Transverse colon (tissue), 3 donors: Measurements from ENCODE around the gene CLEC4A.

Experiments used
- POLR2A ChIP-seq: fragments of 450-650 bp; IDR thresholded peaks from one replicate; pipeline ENCODE4 v1.6.1; 2016; ENCODE audit warnings: antibody characterized with exemption, mild to moderate bottlenecking, moderate library complexity
- TF ChIP-seq, protein P1 (sequence below), 5 experiments: fragments of 200-600 bp in 3 of 5; fragments of 450-650 bp in 2 of 5; sonication (generic) in 3 of 5; IDR thresholded peaks; 1 replicate in 2 of 5; 2 replicates in 3 of 5; pipeline ENCODE4 v1.5.1; 2016 to 2017; ENCODE audit warnings: antibody characterized with exemption in 5 of 5, inconsistent platforms in 3 of 5, mild to moderate bottlenecking in 2 of 5, moderate library complexity in 1 of 5

DNA sequence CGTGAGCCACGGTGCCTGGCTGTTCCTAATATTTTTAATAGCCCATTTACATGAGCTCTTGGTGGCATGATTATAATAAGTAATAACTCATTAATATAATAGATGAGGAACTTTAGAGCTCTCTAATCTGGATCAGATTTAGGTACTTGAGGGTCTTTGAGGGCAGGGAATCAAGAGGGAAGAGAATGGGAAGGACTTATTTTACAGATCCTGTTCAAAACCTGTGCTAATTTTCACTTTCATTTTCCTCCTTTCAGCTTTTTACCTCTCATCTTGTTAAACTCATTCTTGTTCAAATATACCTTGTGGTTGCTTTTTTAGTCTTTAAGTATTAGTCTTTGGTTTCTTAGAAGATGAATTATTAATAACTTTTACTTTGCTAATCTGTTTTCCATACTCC is 35.8 kb upstream of the CLEC4A start:
- TF ChIP-seq, protein P1, sequence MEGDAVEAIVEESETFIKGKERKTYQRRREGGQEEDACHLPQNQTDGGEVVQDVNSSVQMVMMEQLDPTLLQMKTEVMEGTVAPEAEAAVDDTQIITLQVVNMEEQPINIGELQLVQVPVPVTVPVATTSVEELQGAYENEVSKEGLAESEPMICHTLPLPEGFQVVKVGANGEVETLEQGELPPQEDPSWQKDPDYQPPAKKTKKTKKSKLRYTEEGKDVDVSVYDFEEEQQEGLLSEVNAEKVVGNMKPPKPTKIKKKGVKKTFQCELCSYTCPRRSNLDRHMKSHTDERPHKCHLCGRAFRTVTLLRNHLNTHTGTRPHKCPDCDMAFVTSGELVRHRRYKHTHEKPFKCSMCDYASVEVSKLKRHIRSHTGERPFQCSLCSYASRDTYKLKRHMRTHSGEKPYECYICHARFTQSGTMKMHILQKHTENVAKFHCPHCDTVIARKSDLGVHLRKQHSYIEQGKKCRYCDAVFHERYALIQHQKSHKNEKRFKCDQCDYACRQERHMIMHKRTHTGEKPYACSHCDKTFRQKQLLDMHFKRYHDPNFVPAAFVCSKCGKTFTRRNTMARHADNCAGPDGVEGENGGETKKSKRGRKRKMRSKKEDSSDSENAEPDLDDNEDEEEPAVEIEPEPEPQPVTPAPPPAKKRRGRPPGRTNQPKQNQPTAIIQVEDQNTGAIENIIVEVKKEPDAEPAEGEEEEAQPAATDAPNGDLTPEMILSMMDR (IDR thresholded peaks at IDR 0.05) = no peak
- TF ChIP-seq POLR2A = no peak
